ENCODE results near the gene PEX1. TPM values are rescaled to one million over a fixed set of nuclear protein-coding genes. Genes with fewer than 3 reads are reported as not detected.
A peak's percentile ranks its signal among the peaks of the same experiment; 100 is the strongest.

PEX1 gene
- total and polyA plus RNA-seq, 9 of the 15 experiments (the other 6 are each of a cell fraction or from before 2014, with no cell fraction given): 9.4 to 32.2 (median 19.9) TPM

DNA sequence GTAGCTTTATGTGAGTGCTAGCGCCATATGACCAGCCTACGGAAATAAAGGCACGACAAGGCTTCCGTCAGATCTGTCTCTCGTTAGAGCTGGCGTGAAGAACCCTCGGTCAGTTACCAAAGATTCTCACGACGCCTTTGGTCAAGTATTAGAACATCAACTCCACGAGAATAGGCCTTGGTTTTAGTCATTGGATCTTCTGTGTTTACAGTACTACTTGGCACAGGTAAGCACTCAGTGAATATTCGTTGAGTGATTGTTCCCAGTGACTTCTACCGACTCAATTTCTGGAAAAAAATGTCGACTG lies 591 bp upstream of the PEX1 start (continued):
- 0 out of 4 replicates have a peak, but pooled peaks of 1 of the 2 experiments have one; percentile 14 for TF ChIP-seq SIN3A (IDR thresholded peaks at IDR 0.05; ENCODE audit: borderline replicate concordance in 2 of 2, control insufficient read depth in 1 of 2, low read depth in 2 of 2, low read length in 2 of 2)
- no peak for TF ChIP-seq ZNF444 (CRISPR knock-in tag; IDR thresholded peaks at IDR 0.05)
- TF ChIP-seq, protein P1, sequence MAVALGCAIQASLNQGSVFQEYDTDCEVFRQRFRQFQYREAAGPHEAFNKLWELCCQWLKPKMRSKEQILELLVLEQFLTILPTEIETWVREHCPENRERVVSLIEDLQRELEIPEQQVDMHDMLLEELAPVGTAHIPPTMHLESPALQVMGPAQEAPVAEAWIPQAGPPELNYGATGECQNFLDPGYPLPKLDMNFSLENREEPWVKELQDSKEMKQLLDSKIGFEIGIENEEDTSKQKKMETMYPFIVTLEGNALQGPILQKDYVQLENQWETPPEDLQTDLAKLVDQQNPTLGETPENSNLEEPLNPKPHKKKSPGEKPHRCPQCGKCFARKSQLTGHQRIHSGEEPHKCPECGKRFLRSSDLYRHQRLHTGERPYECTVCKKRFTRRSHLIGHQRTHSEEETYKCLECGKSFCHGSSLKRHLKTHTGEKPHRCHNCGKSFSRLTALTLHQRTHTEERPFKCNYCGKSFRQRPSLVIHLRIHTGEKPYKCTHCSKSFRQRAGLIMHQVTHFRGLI (CRISPR knock-in tag; IDR thresholded peaks at IDR 0.05): no peak
- TF ChIP-seq TARDBP (IDR thresholded peaks at IDR 0.05): no peak
- TF ChIP-seq ZNF324 (CRISPR knock-in tag; IDR thresholded peaks at IDR 0.05): 0 out of 2 replicates have a peak, but pooled peaks have one; percentile 29
- TF ChIP-seq, protein P2, sequence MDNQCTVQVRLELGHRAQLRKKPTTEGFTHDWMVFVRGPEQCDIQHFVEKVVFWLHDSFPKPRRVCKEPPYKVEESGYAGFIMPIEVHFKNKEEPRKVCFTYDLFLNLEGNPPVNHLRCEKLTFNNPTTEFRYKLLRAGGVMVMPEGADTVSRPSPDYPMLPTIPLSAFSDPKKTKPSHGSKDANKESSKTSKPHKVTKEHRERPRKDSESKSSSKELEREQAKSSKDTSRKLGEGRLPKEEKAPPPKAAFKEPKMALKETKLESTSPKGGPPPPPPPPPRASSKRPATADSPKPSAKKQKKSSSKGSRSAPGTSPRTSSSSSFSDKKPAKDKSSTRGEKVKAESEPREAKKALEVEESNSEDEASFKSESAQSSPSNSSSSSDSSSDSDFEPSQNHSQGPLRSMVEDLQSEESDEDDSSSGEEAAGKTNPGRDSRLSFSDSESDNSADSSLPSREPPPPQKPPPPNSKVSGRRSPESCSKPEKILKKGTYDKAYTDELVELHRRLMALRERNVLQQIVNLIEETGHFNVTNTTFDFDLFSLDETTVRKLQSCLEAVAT (IDR thresholded peaks at IDR 0.05): no peak
- TF ChIP-seq GATAD2B (IDR thresholded peaks at IDR 0.05; ENCODE audit: borderline replicate concordance): no peak
- TF ChIP-seq FOXA3 (CRISPR knock-in tag; conservative IDR thresholded peaks at IDR 0.05 in 1 of 2, IDR thresholded peaks at IDR 0.05 in 1 of 2): 0 out of 4 replicates have a peak, but pooled peaks of 1 of the 2 experiments have one; percentile 3
- no peak for TF ChIP-seq KDM1A (IDR thresholded peaks at IDR 0.05)
- no peak for TF ChIP-seq PHF21A (IDR thresholded peaks at IDR 0.05; ENCODE audit: borderline replicate concordance, low read depth)
- TF ChIP-seq, protein P3, sequence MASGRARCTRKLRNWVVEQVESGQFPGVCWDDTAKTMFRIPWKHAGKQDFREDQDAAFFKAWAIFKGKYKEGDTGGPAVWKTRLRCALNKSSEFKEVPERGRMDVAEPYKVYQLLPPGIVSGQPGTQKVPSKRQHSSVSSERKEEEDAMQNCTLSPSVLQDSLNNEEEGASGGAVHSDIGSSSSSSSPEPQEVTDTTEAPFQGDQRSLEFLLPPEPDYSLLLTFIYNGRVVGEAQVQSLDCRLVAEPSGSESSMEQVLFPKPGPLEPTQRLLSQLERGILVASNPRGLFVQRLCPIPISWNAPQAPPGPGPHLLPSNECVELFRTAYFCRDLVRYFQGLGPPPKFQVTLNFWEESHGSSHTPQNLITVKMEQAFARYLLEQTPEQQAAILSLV (tag; IDR thresholded peaks at IDR 0.05): no peak
- TF ChIP-seq SRF (CRISPR knock-in tag; IDR thresholded peaks at IDR 0.05): no peak
- 0 out of 2 replicates have a peak, but pooled peaks have one; percentile 34 for TF ChIP-seq GTF2E2 (tag; IDR thresholded peaks at IDR 0.05)
- TF ChIP-seq, protein P4, sequence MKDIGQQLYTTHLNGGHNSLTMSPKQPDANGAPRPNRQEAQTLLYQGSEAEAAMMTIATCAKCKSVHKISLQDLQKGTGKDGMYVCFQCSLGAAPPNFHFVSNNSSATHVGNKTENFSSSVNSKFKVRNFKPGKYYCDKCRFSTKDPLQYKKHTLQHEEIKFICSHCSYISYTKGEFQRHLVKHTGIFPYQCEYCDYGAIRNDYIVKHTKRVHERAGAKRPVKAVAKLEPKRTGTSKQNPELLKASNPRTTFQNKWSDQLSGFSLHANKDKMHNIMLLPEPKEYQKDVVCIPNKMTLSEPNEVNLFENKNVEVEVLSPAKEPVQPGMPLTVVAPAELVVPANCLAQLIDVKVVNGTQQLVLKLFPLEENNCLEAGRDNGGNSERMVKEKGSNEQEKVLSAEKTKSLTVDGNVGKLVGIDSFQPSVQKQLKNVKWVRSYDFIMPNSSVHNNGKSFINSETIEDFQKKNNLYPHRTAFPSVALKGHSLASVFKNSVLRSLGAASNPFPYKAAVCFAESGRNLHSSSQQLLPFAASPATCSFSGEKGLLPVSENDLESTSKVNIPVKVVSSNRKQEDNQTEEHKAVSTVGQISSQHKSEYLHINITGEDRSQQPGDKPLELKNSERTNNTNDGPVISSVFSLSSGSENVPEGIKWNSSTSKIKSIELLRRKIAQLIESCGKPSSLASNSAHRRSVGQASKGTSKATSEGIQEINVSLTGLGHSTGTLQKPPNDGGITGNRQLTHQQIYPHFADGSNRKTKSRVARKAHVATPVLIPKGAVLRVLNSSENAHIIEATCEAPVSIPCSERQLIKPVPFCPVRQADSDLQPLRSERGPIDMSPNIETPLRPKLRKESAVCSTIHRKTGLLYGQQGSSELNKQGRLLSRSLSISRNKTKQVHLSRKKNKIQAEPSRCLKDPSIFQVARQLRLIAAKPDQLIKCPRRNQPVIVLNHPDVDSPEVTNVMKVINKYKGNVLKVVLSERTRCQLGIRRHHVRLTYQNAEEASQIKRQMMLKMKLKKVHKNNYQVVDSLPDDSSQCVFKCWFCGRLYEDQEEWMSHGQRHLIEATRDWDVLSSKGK (CRISPR knock-in tag; IDR thresholded peaks at IDR 0.05): 0 out of 2 replicates have a peak, but pooled peaks have one; percentile 54
- TF ChIP-seq RBM22 (IDR thresholded peaks at IDR 0.05; ENCODE audit: low read depth, low read length, poor library complexity, severe bottlenecking): no peak
- TF ChIP-seq BCL6 (CRISPR knock-in tag; IDR thresholded peaks at IDR 0.05): no peak
- TF ChIP-seq, protein P5, sequence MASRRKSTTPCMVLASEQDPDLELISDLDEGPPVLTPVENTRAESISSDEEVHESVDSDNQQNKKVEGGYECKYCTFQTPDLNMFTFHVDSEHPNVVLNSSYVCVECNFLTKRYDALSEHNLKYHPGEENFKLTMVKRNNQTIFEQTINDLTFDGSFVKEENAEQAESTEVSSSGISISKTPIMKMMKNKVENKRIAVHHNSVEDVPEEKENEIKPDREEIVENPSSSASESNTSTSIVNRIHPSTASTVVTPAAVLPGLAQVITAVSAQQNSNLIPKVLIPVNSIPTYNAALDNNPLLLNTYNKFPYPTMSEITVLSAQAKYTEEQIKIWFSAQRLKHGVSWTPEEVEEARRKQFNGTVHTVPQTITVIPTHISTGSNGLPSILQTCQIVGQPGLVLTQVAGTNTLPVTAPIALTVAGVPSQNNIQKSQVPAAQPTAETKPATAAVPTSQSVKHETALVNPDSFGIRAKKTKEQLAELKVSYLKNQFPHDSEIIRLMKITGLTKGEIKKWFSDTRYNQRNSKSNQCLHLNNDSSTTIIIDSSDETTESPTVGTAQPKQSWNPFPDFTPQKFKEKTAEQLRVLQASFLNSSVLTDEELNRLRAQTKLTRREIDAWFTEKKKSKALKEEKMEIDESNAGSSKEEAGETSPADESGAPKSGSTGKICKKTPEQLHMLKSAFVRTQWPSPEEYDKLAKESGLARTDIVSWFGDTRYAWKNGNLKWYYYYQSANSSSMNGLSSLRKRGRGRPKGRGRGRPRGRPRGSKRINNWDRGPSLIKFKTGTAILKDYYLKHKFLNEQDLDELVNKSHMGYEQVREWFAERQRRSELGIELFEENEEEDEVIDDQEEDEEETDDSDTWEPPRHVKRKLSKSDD (conservative IDR thresholded peaks at IDR 0.05; ENCODE audit: low read length): no peak
- TF ChIP-seq ZNF668 (CRISPR knock-in tag; IDR thresholded peaks at IDR 0.05): no peak
- TF ChIP-seq MECOM (CRISPR knock-in tag; IDR thresholded peaks at IDR 0.05): 0 out of 2 replicates have a peak, but pooled peaks have one; percentile 37

All from K562 (cell line).